HCT116 (cell line): Measurements from ENCODE around the gene WDR70.

ENCODE experiments used
- ATF3 ChIP-seq: IDR thresholded peaks from 2 replicates; pipeline ENCODE4 v1.6.1; 2012
- CTCF ChIP-seq, 3 experiments: fragments of 200-600 bp in 1 of 3; sonication (generic) in 1 of 3; IDR thresholded peaks in 2 of 3; conservative IDR thresholded peaks in 1 of 3; 2 replicates each; pipeline ENCODE4 v1.5.1; 2012 to 2017; ENCODE audit warnings: low read depth in 2 of 3, low read length in 2 of 3, antibody characterized with exemption in 1 of 3, borderline replicate concordance in 1 of 3, control low read depth in 1 of 3, mild to moderate bottlenecking in 1 of 3, mixed read lengths in 1 of 3, mixed run types in 1 of 3, moderate library complexity in 1 of 3; ENCODE audit not compliant: insufficient read depth in 1 of 3
- EZH2 ChIP-seq: fragments of 200-600 bp; sonication (generic); IDR thresholded peaks from 2 replicates; pipeline ENCODE4 v1.6.1; 2017; ENCODE audit warnings: antibody characterized with exemption, mixed run types
- POLR2A ChIP-seq: IDR thresholded peaks from 2 replicates; pipeline ENCODE4 v1.7.0; 2011; ENCODE audit warnings: borderline replicate concordance; ENCODE audit not compliant: insufficient read depth, insufficient read length; ENCODE audit errors: extremely low read depth
- SRF ChIP-seq: IDR thresholded peaks from 2 replicates; pipeline ENCODE4 v1.6.1; 2012; ENCODE audit warnings: low read depth
- ZNF274 ChIP-seq: fragments of 200-500 bp; sonication (Bioruptor generic); IDR thresholded peaks from 2 replicates; pipeline ENCODE4 v1.6.1; 2014; ENCODE audit warnings: mild to moderate bottlenecking, low read depth, low read length, inconsistent platforms

GRCh38 chr5:37570597-37570996 lies 191.5 kb downstream of the WDR70 start:
- TF ChIP-seq CTCF (IDR thresholded peaks at IDR 0.05 in 2 of 3, conservative IDR thresholded peaks at IDR 0.05 in 1 of 3; ENCODE audit: borderline replicate concordance in 1 of 3, insufficient read depth in 1 of 3, low read depth in 2 of 3, low read length in 2 of 3) (no peak), EZH2 (no peak), ATF3 (no peak), ZNF274 (no peak), POLR2A (no peak), SRF (no peak)
